GM18858 (cell line): ENCODE data around the gene FHOD1.

Source experiments
- ATAC-seq: cut with Tn5 transposase; IDR thresholded peaks from one replicate; pipeline ENCODE4 v1.9.1; 2021; ENCODE audit not compliant: unreplicated experiment

FHOD1 gene

GRCh38 chr16:67277999-67278772 lies 30.9 kb upstream of the FHOD1 start:
- no peak for ATAC-seq

- no peak for ATAC-seq
Measured at GRCh38 chr16:67277294-67277998, 30.2 kb upstream of the FHOD1 start.

GRCh38 chr16:67275321-67275720 lies 28.0 kb upstream of the FHOD1 start:
- no peak for ATAC-seq

DNA sequence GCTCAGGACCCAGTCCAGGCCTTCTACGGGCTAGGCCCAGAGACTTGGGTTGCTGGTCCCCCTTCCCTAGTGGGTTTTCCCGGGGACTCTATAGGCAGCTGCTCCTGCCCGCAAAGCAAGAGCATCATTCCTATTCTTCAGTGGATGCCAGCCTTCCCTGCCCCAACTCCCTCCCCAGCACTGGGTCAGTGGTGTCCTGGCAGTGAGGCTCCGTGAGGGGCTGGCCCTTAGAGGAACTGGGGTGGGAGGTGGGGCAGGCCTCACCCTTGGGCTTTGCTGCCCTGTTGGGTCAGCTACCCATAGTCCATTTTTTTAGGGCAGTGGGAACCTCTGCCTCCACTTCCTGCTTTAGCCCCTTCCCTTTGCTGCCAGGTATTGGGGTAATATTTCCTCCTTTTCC lies 24.2 kb upstream of the FHOD1 start:
- no peak for ATAC-seq

- ATAC-seq = no peak
Measured at GRCh38 chr16:67270931-67271338, 23.7 kb upstream of the FHOD1 start.

- no peak for ATAC-seq
Measured at GRCh38 chr16:67269766-67270165, 22.5 kb upstream of the FHOD1 start.

DNA sequence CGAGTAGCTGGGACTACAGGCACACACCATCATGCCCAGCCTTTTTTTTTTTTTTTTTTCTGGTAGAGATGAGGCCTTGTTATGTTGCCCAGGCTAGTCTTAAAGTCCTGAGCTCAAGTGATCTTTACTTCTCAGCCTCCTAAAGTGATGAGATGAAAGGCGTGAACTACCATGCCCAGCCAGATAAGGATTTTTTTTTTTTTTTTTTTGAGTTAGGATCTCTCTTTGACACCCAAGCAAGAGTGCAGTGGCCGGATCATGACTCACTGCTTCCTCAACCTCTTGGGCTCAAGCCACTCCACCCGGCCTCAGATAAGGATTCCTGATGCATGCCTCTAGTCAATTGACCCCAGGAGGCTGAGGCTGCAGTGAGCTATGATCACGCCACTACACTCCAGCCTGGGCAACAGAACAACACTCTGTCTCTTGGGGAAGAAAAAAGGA lies 20.9 kb upstream of the FHOD1 start:
- ATAC-seq = no peak

GRCh38 chr16:67265834-67266233 lies 18.6 kb upstream of the FHOD1 start:
- no peak for ATAC-seq

DNA sequence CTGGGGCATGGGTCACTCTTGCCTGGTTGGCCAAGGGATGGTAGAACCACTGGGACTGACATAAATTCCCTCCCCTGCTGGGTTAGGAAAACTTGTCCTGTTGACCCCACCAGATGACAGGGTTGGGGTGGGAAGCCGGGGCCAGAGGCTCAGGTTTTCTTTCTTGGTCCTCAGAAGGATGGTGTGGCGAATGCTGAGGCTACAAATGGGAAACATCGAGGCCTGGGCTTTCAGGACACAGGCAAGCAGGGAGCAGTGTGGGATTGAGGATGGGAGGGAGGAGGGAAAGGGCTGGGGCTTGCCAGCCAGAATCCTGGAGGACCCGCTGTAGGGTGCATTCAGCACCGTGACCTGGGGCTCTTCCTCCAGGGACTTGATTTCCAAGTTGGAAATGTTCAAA lies 17.6 kb upstream of the FHOD1 start:
- ATAC-seq = no peak

GRCh38 chr16:67264277-67264676 lies 17.0 kb upstream of the FHOD1 start:
- ATAC-seq = no peak

DNA sequence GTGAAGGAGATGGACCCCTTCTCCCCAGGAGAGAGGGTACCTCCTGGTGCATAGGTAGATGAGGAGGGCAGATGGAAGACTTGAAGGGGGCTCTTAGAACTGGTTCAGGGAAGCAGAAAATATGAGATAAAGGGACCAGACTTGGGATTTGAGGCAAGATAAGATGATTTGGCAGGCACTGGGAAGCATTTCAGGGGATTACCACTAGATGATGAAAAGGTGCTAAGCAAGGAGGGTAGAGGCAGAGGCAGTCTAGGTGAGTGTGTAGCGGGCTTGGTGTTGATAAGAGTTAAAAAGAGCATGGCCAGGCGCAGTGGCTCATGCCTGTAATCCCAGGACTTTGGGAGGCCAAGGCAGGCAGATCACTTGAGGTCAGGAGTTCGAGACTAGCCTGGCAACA lies 15.9 kb upstream of the FHOD1 start:
- ATAC-seq = no peak

- ATAC-seq = no peak
Measured at GRCh38 chr16:67260426-67261063, 13.3 kb upstream of the FHOD1 start.

- ATAC-seq = no peak
Measured at GRCh38 chr16:67259705-67260104, 12.4 kb upstream of the FHOD1 start.

GRCh38 chr16:67258161-67258835 lies 11.0 kb upstream of the FHOD1 start:
- no peak for ATAC-seq

DNA sequence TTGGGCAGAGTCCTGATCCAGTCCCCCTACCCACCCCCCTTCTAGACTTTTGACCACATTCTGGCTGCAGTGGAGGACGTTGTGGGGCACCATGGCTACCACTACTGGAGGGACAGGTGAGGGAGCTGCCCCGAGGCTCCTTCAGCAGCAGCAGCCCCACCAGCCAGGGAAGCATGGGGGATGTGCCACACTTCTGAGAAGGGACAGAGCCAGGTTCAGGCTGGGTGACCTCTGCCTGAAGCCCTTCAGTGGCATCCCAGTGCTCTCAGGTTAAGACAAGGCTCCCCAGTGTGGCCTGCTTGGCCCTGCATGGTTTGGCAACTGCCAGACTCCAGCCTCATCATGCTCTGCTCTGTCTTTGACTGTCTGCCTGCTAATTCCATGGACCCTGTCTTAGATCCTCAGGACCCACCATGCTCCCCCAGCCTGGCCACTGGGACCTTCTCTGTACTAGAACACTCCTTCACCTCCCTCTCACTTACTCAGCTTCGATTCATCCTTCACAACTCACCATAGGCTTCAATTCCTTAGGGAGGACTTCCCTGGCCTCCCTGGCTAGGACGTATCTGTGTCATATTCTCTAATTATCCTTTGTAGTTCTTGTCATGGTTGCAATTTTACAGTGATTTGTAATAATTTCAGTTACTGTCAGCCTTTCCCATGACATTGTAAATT lies 10.3 kb upstream of the FHOD1 start:
- no peak for ATAC-seq

DNA sequence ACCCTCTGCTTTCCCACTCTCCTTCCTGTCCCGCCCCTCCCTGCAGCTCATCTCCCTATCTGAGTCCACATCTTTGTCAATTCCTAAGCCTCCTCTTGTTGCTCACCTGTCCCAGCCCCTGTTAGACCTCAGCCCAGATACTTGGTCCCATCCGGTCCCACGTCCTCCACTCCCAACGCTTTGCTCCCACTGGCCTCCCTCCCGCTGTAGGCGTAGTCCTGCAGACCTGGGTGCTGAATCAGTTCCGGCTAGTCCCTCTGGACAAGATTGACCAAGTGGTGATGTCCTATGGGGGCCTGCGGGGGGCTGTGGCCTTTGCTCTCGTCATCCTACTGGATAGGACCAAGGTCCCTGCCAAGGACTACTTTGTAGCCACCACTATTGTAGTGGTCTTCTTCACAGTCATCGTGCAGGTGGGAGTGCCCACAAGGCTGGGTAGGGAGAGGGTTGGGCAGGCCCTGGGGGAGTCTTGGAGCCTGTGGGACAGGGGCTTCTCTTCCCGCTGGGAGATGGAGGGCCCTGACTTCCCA lies 9.5 kb upstream of the FHOD1 start:
- ATAC-seq = no peak

- ATAC-seq = no peak
Measured at GRCh38 chr16:67255553-67256221, 8.4 kb upstream of the FHOD1 start.

DNA sequence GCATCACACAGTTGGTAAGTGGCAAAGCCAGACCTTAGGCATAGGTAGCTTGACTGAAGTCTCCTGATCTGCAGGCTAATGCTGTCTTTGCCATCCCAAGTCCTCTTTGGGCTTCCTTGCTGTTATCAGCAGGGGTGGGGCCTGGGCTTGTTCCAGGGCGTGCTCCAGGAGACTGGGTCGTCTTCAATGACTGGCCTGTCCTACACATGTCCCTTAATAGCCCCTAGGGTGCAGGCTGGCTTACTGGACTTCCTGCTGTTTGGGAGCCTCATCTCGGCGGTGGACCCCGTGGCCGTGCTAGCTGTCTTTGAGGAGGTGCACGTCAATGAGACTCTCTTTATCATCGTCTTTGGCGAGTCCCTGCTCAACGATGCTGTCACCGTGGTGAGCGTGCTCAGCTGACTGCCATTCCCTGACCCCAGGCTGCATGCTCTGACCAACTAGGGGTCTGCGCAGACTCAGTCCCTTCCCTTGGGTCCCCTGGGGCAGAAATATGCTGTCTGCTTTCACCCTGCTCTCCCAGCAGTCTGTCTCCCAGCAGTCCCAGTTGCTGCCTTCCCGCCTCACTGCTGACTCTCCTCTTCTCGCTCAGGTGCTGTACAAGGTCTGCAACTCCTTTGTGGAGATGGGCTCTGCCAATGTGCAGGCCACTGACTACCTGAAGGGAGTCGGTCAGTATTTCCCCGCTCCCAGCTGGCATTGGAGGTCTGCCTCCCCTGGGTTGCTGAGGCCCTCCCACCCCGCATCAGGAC lies 7.7 kb upstream of the FHOD1 start:
- ATAC-seq = no peak
